Fibroblast of upper back skin (primary cell): ENCODE measurements around the gene C1orf116.

Experiments used
- DNase-seq: peaks from one replicate; pipeline ENCODE4 v3.0.0-alpha.2; 2013

Gene C1orf116

GRCh38 chr1:207034208-207034607 lies 1.7 kb upstream of the C1orf116 start:
- DNase-seq = no peak

DNA sequence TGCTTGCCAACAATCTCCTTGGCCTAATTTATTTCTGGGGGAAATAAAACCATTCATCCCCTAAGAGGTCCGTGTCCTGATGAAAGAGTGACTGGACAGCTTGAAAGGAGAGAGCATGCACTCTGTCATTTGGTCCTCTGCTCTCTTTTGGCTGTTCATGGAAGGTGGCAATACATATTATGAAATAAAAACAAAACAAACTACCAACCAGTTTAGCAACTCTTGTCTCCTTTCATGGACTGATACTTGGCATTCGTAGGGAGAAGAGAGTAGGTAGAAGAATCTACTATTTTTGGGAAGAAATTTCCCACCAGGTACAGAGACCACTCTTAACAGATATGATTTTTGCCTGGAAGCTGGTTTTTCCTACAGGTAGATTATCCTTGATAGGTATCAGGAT lies 746 bp upstream of the C1orf116 start:
- no peak for DNase-seq

GRCh38 chr1:207031632-207032264 lies 808 bp downstream of the C1orf116 start:
- DNase-seq = no peak

- no peak for DNase-seq
These were observed 1.5 kb downstream of the C1orf116 start for GRCh38 chr1:207031016-207031415.

DNA sequence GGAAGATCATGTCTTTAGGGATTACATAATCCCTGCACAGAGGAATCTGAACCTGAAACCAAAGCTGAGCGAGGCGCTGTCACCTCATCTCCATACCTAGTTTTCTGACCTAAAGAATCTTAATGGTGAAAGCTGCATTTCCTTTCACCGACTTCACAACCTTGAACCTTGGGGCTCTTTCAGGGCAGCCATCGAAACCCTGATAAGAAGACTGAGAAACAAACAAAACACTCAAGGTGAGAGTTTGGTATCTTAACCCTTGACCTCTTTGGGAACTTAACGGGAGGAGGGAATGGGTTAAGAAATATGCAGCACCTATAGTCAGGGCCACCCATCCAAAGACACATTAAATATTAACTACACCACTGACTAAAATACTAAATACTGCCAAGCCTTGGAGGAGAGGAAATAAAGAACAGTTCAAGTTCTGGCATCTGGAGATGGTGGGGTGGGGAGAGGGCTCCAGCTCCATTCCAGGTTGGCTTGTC lies 2.0 kb downstream of the C1orf116 start:
- no peak for DNase-seq

- DNase-seq = no peak
These were observed 2.6 kb downstream of the C1orf116 start for GRCh38 chr1:207029701-207030521.

DNA sequence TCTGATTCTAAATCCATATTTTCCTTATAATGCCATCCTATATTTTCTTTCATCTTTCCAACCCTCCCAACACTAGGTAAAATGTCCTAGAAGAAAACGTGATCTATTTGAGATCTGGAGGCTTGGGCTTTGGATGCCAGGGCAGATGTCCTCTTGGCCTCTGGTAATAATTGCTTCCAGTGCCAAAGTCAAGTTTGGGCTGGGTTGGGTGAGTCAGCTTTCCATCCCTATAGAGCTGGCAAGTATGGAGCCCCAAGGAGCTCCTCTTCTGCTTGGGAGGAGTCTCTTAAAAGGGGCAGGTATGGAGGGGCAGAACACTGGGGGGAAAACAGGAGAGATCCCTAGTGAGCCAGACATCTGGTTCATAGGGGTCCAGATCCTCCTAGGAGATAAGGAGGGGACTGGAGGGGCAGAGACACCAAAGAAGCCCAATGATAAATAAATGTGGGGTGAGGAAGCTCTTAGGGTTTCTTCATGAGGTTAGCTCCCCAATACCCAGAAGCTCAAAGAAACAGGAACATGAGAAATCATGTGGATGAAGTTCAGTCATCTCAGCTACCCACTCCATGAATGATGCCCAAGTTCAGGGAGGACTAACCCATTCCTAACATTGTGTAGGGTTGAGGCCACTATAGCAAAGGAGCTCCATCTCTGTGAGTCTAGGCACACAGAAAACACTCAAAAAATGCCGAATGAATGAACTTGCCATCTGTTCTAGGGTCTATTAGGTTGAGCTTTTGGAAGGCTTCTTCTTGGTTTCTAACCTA lies 3.5 kb downstream of the C1orf116 start:
- DNase-seq = no peak

DNA sequence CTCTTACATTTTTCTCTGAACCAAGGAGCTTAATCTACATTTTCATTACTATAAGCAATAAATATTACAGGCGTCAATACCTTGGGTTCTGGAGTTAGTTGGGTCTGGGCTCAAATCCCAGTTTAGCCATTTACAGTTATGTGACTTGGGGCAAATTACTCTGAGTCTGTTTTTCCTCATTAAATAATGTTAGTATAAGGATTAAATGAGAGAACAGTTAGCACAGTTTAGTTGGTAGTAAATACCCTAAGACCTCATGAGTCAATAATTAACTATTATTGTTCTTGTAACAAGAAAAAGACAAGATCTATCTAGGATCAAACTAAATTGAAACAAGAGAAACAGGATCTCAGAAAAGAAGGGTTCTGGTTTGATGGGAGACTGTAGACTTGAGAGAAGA lies 4.6 kb downstream of the C1orf116 start:
- no peak for DNase-seq

GRCh38 chr1:207027206-207027777 lies 5.3 kb downstream of the C1orf116 start:
- DNase-seq = peak; percentile 43

- DNase-seq = peak; percentile 36
These were observed 6.4 kb downstream of the C1orf116 start for GRCh38 chr1:207026104-207026534.

DNA sequence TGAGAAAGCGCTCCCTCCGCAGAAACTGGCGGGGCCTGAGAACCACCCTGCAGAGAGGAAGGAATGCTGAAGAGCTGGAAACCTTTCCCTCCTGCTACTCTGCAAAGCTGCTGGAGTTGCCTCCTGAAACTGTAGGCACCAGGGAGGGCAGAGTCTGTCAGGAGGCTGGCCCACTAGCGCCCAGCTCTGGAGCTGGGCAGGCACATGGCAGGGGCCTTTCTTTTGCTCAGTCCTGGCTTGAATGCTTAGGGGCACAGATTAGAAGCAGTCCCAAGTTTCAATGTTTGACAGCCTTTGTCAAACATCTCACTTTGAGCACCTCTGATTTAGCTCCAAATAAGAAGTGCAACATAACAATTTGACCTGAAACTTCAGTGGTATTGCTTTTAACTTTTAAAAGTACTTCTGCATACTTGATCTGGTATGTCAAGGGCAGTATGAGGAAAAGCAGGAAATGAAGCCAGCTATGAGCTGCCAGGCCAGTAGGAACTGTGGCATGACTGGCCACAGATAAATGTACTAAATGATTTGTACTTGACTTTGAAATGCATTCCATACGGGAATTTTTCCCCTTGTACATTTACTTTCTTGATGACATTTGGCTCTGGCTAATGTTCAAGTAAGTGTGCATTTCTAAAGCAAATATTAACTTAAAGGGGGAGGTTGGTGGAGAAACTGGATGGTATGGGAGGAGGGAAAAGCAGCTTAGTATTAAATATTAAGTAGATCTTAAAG lies 7.2 kb downstream of the C1orf116 start:
- DNase-seq = peak; percentile 74

GRCh38 chr1:207024202-207025145 lies 8.1 kb downstream of the C1orf116 start:
- DNase-seq = peak; percentile 20

DNA sequence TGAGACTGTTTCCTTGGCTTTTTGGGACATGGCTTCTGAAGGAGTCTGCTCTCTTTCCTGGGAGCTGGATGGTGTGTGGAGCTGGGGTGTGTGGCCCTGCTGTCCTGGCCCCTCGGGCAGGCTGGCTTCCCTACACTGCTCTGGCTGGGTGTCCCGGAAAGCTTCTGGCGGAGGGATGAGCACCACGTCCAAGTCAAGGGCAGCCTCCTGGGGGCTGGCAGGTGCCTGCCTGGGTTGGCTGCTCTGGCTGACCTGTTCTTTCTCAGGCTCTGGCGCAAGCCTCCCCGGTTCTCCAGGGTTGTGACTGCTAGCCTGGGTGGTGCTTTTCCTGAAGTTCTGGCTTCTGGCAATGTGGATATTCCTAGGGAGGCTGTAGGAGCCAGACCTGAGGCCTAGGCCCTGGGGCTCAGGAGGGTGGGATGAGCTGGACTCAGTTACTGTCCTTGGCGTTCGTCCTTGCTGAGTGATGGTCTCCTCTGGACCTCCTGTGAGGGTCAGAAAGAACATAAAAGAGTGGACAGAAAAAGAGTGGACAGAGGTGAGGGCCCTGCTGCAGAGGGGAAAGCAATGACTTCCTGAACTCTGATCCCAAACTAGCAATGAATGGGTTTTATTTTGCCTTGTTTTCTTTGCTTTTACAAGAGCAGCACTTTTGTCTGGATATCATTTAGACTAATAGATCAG lies 9.4 kb downstream of the C1orf116 start:
- no peak for DNase-seq

DNA sequence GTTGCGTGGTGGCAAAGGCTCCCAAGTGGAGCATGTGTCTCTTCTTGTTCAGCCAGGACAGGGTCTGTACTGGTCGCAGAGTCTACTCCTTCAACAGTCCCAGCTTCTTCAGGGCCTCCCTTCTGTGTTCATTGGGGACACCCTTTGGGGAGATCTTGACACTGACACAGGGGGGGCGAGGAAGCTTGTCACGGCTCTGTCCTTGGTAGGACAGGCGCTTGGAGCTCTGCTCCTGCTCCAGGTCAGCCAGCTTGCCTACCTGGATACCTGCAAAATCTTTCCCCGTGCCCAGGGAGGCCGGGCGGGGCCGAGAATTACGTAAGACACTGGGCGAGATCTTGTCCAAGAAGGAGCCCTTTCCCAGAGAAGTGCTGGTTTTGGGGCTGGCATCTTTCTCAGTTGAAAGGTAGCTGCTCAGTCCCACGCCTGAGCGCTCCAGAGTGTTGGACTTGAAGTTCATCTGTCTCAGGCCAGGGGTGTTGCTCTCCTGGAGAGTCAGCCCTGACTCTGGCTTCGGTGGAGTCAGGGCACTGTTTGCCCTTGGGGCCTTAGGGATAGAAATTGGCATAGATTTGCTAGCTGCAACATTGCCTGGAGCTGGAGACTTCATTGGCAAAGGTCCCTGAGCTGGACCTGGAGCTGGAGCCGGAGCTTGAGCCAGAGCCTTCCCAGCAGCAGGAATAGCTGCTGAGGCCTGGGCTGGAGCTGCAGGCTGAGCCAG lies 10.5 kb downstream of the C1orf116 start:
- DNase-seq = no peak

DNA sequence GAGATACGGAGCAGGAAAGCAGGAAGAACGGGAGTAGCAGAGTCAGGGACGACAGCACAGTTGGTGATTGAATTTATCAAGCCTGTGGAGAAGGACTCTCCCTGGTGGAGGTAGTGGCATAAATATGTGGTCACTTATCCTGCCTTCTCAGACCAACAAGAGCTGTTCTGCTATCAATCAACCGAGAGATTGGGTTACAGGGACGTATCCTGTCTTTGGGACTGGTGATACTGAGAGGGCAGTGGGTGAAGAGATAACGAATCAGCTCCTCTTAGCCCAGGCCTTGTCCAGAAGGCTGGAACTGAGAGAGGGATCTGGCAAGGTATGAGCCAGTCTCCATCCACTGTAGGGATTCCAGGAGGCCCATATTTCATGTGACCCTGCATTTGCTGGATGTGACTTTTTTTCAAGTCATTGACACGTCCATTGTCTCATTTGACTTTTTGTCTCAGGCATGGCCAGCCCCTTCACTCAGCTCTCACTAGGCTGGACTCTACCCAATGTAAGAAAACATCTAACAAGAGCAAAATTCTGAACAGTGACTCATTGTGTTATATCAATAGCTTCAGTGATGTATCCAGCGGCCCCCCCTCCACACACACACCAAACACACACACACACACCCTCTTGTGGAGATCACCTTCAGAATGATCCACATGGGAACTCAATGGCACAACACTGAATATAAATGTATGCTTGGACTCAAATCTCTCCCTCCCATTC lies 11.3 kb downstream of the C1orf116 start:
- DNase-seq = peak; percentile 60

GRCh38 chr1:207020709-207021107 lies 11.8 kb downstream of the C1orf116 start:
- no peak for DNase-seq

DNA sequence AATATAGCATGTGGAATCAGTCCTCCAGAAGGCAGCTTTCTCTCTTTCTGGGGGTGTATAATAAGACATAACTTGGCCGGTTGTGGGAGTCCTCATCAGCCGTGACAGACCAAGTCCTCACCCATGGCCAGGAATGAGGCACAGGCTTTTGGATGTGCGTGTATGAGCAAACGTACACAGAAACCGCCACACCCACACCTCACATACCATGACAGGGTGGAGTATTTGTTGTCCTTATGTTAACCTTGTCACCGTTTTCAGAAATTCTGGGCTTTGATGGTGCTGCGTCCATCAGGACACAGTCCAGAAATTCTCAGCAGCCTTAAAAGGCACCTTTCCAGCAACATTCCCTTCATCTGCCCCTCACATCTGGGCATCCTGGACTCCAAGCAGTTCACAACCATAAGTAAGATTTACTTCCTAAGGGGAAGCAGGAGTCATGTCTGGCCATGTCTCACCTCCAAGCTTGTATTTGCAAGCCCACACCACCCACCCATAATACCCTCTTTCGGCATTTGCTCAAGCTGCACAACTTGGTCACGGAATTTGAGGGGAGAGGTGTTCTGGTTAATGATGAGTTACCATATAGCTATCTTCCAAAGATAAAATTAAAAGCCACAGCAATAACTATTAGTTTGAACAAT lies 12.4 kb downstream of the C1orf116 start:
- no peak for DNase-seq

DNA sequence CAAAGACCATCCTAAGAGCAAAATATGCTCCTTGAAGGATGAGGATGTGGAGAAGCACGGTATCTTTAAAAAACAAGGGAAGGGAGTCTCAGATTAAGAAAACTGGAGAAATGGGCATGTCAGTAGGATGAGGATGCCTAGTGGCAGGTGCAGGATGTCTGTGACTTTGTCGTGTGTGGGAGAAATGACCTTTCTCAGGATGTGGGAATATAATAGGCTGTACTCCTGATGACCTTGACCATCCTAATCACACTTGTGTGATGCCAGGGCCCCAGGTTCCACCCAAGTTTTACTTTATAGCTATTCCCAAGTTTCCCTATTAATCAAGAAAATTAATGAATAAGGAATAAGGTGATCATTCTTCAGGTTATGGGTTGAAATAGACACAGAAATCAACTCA lies 12.9 kb downstream of the C1orf116 start:
- DNase-seq = no peak

- DNase-seq = no peak
These were observed 13.4 kb downstream of the C1orf116 start for GRCh38 chr1:207019161-207019560.
